Omental fat pad (tissue), 4 donors: Measurements from ENCODE around the gene CTNND2. TPM values are rescaled to one million over a fixed set of nuclear protein-coding genes. Genes with fewer than 3 reads are reported as not detected.
"Not testable (repeated sequence)": the region's sequence is repeated elsewhere in the genome, so short reads cannot be mapped to it uniquely, and the experiment has no call there.

Experiments used
- ATAC-seq: fragments of 150-250 bp; one replicate; pipeline ENCODE4 v1.9.1; 2016; ENCODE audit warnings: mild to moderate bottlenecking, moderate library complexity; ENCODE audit not compliant: low FRiP score
- DNase-seq: peaks from one replicate; pipeline ENCODE4 v3.0.0-alpha.2; 2019; ENCODE audit warnings: low spot score
- CTCF ChIP-seq, 3 donors: fragments of 450-650 bp; IDR thresholded peaks; one replicate each; pipeline ENCODE4 v1.5.1; 2016 to 2017; ENCODE audit warnings: antibody characterized with exemption in 3 of 3, mild to moderate bottlenecking in 3 of 3, moderate library complexity in 2 of 3
- total RNA-seq, 4 donors: library from RNA; depleted of rRNA; stranded (reverse); fragments of >200 nt; gene quantifications; one replicate each; pipeline ENCODE4 v1.1.0, GENCODE V29; 2016

The CTNND2 gene
- total RNA-seq, 4 donors from 2014 or later: 0.16 to 1.3 (median 0.64) TPM

- no peak for TF ChIP-seq CTCF (IDR thresholded peaks at IDR 0.05)
- ATAC-seq (no peak), DNase-seq (no peak)
Observed at GRCh38 chr5:11640158-11640873, 263.9 kb downstream of the CTNND2 start.

- TF ChIP-seq CTCF (IDR thresholded peaks at IDR 0.05): no peak
- no peak for DNase-seq
- ATAC-seq: no peak
Observed at GRCh38 chr5:11622785-11623184, 281.5 kb downstream of the CTNND2 start.

GRCh38 chr5:11620172-11620571, 284.1 kb downstream of the CTNND2 start:
- ATAC-seq: no peak
- no peak for TF ChIP-seq CTCF (IDR thresholded peaks at IDR 0.05)

GRCh38 chr5:11619339-11620024, 284.8 kb downstream of the CTNND2 start:
- no peak for TF ChIP-seq CTCF (IDR thresholded peaks at IDR 0.05)
- DNase-seq: no peak
- ATAC-seq: no peak

More at GRCh38 chr5:11620172-11620571, 284.1 kb downstream of the CTNND2 start:
- DNase-seq: no peak

GRCh38 chr5:11617080-11617479, 287.2 kb downstream of the CTNND2 start:
- ATAC-seq: no peak
- no peak for DNase-seq
- no peak for TF ChIP-seq CTCF (IDR thresholded peaks at IDR 0.05)

GRCh38 chr5:11616624-11617023, 287.6 kb downstream of the CTNND2 start:
- not testable (repeated sequence) for ATAC-seq, DNase-seq

- TF ChIP-seq CTCF (IDR thresholded peaks at IDR 0.05): no peak
- DNase-seq: no peak
- no peak for ATAC-seq
Observed at GRCh38 chr5:11611011-11611410, 293.2 kb downstream of the CTNND2 start.
